C1 segment of cervical spinal cord (tissue), 14 donors: ENCODE results near the gene NGEF.
"Not testable (repeated sequence)": the region's sequence is repeated elsewhere in the genome, so short reads cannot be mapped to it uniquely, and the experiment has no call there.

ENCODE experiments used
- DNase-seq, 14 donors: peaks; one replicate each; lab custom pipeline; 2025; lab: John Stamatoyannopoulos, UW

Gene NGEF

DNA sequence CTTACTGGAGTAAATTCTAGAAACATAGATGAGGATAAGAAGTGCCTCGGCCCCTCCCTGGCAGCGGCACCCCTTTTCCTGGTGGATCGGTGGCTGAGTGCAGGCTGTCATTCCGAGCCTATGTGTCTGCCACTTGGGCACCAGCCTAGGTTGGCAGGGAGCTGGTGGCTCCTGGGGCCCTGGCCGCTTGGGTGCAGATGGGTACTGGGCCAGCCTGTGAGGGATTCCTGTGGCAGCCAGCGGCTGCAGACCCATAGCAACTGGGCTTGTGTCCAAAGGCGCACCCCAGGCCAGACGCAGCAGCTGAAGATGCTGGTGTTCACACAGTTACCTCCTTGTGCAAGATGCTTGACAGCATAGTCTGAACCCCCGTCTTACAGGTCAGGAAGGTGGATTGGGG is 140.2 kb downstream of the NGEF start:
- DNase-seq = peak in 9 of 14 donors; percentile 45 to 85 (median 69)

DNA sequence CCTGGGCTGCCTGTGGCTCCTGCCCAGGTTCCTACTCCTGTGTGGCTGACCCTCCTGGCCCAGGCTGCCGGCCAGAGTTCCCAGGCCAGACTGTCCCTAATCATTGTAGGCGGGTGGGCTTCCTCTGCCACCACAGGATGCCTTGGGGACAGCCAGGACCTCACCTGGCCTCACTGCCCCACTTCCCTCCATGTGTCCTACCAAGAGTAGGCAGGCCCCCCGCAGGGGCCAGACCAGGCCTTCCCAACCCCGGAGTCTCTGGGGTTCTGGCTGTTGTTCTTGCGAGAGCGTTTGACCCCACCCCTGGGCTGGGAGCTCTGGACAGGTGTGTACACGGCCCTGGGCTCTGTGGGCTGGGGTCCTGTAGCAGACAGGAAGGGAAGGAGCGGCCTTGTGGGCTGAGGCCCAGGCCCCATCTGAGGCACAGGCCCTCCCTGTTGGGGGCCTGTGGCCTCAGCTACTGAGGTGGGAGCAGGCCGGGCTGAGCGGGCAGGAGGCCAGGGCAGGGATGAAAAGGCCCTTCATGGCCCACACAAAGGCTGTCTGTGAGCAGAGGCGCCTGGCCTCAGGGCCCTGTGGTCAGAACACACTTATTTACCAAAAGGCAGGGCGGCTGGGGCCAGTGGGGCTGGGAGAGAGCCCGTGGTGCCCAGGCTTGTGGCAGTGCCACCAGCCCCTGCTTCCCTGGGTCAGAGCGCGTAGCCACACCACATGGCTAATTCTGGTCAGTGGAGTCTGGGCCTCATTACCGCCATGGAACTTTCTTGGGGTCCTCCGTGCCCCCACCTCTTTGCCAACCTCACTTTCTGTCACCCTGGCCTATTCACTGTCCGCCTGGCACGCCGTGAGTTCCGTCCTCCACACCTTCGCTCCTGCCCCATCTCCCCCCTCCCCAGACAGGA is 141.0 kb downstream of the NGEF start:
- DNase-seq = peak in 12 of 14 donors; percentile 34 to 96 (median 88)

DNA sequence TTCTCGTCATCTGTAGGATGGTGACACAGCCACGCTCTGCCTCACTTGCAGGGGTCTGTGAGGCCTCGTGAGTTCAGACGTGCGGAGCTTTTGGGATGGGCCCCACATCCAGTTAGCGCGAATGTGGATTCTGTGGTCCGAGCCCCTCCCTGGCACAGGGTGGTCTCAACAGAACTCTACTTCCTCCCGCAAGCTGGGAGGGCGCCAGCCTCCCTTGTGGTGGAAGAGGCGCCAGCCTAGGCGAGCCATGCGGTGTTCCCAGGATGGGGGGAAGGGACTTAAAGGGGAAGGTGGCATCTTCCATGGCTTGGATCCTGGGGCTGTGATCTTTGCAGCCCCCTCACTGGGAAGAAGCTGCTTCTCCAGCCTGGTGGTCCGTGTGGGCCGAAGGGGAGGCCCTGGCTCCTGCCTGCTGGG is 141.6 kb downstream of the NGEF start:
- peak in 5 of 14 donors; percentile 58 to 72 (median 66) for DNase-seq

DNA sequence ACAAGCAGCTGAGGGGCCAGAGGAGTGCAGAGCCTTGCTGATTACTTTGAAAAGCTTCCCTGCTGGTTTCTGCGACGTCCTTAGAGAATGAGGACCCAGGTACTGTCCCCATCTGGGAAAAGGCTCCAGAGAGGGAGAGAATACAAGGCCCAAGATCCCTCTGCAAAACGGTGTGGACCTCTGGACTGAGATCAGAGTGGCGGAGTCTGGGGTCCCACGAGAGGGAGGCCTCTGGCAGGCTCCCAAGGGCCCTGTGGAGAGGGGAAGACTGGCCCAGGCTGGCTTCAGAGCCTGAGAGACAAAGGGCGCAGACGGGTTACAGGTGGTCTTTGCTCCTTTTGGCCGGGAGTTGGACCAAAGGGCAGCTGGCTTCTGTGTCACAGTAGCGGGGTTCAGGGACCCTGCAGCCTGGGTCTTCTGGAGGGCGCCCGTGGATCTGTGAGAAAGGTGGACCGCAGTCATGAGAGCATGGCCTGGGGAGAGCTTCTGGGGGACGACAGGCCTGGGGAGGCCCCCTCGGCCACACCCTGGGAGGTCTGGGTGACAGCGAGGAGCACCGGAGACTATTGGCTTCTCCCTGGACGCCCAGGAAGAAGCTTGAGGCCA is 142.2 kb downstream of the NGEF start:
- DNase-seq = no peak

DNA sequence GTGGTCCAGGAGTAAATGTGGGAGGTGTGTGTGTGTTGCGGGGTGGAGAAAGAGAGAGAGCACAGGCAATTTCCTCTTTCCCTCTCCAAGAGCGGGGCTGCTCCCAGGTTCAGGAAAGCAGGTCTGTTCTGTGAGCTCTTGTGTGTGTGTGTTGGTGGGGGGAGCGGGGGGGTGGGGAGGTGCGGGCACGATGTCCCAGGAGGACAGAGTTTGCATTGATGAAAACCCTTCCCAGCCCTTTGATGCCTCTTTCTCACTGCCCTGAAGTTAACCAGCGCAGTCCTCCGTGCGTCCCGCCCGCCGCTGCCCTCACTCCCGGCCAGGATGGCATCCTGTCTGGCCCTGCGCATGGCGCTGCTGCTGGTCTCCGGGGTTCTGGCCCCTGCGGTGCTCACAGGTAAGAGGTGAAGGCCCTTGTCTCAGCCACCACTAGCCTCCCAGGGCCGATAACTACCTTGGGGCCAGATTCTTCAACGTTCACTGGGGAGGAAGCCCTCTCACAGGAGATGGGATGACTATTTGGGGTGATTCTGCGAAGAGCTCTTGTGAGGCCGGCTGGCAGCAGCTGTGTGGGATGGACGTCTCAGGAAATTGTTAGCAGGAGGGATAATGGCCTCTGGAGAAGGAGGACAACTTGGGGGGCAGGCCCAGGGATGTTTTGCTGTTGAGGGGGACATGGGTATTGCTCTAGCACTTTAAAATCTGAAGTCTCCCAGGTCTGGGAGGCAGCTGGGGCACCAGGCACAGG is 142.9 kb downstream of the NGEF start, which contains the start of gene SNORC:
Gene SNORC (plus strand): TSS at position 247 of the 748 bp plus-strand sequence. CDS start 78 bp downstream, at position 325.
- peak in 1 of 14 donors; percentile 18 for DNase-seq

DNA sequence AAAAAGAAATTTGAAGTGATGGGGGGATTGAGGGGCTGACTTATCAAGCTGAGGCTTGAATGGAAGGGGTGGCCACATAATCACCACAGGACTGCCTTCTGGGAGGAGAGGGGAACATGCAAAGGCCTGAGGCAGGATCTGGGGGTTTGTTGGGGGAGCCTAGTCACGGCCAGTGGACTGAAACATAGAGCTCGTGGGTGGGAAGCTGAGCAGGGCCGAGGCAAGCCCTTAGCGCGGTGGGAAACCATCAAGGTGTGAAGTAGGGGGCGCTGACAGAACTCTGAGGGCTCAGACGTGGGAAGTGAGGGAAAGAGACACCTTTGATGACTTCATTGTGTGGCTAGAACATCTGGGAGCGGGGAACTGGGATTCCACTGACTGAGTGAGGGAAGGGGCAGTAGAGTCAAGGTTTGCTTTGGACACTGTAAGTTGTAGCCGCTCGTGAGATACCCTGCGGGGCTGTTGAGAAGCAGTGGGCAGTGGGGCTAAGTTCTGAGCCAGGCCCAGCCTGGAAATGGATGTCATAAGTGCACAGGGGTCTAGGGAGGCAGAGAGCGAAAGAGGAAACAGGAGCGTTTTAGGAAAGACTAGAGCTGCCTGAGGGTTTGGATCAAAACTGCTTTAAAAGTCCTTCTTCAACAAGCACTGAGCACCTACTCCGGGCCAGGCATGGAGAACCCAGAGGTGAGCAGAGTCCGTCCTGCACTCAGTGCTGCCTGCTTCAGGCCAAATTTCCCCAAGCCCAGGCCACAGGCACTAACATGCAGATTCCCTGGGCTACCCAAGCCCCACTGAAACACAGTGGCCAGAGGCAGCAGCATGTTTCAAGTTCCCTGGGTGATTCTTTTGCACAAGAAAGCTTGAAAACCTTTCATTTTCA is 143.7 kb downstream of the NGEF start:
- no peak for DNase-seq

DNA sequence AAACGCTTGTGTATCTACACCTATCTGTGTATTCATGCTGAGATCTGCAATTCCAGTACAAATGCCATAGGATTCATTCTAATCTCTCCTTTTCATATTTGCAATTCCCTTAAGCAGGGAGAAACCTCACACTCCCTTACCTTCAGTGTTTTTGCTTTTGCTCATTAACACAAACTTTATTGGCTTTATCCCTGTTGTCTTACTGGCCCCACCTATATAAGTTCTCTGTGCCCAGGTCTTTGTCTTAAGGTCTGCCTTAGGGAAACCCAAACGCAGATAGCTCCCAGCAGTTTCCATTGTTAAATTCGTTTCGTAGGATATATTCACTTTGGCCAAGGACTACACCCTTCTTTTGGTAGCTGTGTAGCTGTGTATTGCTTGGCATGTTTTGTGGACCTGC is 147.0 kb downstream of the NGEF start:
- DNase-seq = no peak

DNA sequence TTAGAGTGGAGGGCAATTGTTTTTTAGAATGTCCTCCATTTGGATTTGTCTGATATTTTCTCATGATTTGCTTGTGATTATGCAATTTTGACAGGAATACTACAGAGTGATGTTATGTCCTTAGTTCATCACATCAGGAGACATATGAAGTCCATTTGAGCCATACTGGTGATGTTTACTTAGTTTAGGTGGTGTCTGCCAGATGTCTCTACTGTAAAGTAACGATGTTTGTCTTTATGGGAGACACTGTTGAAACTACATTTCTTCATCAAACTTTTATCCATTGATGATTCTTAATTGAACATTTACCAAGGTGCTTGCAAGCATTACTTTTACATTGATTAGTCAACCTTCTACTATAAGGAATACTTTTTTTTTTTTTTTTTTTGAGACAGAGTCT is 147.9 kb downstream of the NGEF start:
- no peak for DNase-seq

DNA sequence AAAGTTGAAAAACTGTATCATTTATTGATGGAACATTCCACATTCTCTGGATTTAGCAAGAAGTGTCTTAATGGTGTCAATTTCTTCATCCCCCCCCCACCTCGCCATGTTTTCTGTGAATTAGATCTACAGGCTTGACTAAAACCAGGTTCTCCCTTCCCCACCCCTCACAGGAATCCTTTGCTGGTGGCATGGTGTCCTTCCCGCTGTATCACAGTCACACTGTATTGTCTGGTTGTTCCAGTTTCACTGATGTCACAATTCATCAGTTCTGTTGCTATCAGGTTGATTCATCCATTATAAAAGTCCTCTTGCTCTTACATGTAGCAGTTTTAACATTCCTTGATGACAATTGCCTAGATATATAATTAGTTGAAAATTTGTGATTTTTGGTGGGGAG is 149.1 kb downstream of the NGEF start:
- no peak for DNase-seq

DNA sequence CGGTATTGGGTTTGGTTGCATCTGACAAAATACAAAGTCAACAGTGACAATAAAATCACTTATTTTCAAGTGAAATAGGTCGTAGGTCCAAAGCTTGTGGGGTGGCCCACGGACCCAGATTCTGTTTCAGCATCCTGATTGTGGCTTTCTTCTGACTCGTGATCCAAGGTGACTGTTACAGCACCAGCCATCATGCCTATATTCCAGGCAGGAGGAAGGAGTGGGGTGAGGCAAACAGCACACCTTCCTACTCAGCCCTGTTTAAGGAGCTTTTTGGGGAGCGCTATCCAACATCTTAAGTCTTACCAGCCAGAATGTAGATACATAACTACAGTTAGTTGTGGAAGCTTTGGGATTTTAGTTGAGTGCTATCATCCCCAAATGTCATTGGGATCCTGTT is 151.7 kb downstream of the NGEF start:
- no peak for DNase-seq

DNA sequence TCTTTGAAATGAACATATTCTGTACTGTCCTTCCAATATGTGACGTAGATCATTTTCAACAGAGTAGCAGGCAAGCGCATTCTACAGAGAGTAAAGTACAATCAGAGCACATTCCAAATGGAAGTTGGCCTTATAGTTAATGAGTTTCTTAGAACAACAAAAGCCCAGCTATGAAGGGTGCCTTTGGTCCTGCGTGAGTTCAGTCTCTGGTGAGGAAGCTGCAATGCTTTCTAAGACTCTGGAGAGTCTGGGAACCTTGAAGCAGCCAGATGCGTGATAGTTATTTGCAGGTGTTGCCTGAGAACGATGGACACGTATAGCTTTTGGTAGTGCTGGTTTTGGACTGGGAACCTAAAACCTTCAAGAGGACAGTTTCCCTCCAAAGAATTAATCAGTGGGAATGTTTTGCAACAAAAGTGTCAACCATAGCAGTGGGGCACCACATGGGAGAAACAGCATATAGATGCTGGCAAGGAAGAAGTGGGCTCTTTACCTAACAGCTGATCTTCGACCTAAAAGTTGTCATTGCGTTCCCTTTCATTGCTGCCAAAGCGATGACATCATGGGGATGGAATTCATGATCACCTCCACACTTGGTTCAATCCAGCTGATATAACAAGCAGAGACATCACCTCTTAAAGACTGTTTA is 152.3 kb downstream of the NGEF start:
- DNase-seq = no peak

DNA sequence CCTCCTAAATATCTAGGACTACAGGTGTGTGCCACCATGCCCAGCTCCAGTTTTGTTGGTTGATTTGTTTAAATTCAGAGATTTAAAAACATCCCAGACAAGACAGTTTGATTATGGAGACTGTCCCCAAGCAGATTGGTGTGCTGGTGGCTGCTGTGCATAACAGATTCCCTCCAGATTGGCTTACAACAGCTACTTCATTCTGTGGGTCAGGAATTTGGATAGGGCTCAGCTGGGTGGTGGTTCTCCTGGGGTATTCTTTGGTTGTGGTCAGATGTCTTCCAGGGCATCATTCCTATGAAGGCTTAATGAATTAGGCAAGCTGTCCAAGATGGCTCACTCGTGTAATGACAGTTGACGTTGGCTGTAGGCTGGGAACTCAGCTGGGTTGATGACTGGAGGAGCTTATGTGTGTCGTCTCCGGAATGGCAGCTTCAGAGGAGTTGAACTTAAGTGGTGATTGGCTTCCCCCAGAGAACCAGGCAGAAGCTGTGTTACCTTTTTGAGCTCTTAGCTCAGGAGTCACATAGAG is 153.6 kb downstream of the NGEF start:
- no peak for DNase-seq

DNA sequence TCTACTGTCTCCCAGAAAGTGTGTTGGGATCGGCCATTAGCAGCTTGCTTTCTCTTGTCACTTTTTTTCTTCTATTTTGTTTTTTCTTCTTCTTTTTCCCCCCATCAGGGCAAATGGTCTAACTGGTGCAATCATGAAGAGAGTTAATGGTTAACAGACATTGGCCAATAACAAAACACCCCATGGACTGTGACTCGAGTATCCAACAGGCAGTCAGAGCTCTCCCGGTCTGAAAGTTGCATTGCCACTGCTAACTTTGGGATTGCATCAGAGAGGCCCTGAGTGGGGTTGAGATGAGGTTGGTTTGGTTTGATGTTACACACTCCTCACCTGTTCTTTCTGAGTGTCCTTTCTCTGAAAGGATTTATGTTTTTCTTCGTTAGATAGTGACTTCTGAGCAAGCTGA is 155.9 kb downstream of the NGEF start:
- DNase-seq = no peak

DNA sequence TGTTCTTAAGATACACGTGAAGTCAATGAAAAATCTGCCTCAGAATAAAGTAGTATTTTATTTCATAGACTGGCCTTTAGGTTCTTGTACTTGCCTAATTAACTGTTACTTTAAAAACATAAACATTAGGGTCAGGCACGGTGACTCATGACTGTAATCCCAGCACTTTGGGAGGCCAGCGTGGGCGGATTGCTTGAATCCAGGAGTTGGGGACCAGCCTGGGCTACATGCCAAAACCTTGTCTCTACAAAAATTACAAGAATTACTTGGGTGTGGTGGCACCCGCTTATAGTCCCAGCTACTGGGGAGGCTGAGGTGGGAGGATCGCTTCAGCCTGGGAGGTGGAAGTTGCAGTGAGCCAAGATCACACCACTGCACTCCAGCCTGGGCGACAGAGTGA is 159.0 kb downstream of the NGEF start:
- no peak for DNase-seq

DNA sequence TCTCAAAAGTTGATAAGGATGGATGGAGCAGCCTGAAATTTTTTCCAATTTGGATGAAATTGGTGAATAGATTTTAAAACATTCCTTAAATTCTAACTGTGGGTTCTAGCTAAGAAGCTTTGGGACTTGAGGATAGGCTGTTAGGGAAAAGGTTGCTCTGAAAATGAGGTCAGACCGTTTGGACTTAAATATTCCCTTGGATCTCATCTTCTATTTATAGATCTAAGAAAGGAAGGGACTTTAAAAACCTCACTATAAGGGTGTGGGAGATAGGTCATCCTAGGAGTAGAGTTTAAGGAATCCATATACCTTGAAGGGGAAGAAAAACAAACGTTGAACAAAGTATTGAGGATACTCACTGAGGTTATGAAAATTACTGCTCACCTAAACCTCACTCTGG is 160.4 kb downstream of the NGEF start:
- no peak for DNase-seq

DNA sequence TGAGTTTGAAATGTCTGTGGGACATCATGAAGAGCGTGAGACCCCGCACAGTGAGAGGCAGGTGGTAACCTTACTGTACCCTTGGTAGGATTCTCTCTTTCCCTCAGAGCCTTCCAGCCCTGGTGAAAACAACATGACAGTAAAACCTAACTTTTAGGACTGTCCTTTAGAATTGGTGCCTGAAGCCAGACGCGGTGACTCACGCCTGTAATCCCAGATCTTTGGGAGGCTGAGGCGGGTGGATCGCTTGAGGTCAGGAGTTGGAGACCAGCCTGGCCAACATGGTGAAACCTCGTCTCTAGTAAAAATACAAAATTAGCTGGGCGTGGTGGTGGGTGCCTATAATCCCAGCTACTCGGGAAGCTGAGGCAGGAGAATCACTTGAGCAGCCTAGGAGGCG is 161.0 kb downstream of the NGEF start:
- not testable (repeated sequence) for DNase-seq

DNA sequence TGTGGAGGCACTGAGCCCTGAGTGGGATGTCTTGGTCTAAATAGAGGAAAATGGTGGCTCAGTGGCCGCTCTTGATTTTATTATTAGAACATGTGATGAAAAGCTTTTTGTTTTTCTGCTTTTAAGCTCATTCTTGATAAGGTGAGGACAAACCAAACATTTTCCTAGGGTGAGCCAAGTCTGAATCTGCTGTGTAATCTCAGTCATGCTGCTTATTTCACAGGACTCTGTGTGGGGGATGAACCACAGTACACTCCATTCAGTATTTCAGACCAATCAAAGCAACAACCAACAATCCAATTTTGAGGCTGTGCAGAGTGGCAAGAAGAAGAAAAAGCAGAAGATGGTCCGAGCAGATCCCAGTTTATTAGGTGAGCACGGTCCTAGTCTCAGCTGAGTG is 163.0 kb downstream of the NGEF start:
- DNase-seq = no peak

DNA sequence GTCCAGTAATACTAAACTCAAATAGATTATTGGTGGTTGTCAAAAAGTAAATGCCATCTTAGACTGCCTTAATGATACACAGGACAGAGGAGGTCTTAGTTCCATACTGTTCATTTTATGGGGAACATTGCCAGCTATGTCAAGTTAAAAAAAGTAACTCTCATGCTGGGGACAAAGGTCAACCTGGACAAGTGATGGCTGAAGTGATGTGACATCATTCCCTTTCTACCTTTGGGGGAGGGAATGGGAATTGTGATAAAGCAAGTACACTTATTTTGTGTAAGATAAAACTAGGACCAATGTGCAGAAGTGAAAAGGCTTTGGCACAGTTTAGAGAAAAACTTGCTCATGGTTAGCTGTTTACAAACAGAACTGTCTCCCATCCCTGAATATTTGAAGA is 167.0 kb downstream of the NGEF start:
- DNase-seq = no peak

DNA sequence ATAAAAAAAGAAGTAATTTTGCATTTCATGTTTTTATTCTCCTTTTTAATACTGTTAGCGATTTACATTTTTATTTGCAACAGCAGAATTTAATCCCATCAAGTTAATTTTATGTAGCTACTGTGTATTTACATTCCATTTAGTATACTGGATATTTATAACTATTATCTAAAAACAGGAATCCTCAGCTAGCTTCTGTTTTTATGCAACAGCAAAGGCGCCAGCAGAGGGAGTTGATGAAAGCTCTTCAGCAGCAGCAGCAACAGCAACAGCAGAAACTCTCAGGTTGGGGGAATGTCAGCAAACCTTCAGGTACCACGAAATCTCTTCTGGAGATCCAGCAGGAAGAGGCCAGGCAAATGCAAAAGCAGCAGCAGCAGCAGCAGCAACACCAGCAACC is 169.2 kb downstream of the NGEF start:
- DNase-seq = no peak

DNA sequence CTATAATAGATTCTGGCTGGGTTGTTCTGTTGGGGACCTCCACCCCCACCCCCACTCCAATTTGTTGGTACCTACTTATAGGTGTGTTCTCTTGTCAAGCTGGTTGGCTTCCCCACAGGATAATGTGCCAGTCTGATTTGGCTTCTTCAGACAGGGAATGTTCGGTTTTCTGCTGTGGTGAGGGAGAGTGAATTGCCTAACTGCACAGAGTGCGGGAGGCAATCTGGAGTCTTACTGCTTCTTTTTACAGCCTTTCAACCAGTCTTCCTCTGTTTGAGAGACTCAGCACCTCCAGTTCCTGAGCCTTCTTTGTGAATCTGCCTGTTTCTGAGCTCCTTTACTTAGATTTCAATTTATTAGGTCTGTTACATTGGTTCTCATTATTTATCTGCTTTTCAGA is 170.4 kb downstream of the NGEF start:
- no peak for DNase-seq
